GM23338 (cell line): ENCODE results near the gene IPCEF1. TPM values are rescaled to one million over a fixed set of nuclear protein-coding genes. Genes with fewer than 3 reads are reported as not detected.

Experiments
- ATAC-seq: fragments of 200-7000 bp; cut with Tn5 transposase; 3 replicates; pipeline ENCODE4 v1.9.1; 2020
- DNase-seq: peaks from one replicate; pipeline ENCODE4 v3.0.0-alpha.2; 2015; ENCODE audit warnings: low spot score
- H2AFZ ChIP-seq: fragments of 200-600 bp; sonication (generic); 2 replicates; pipeline ENCODE4 v1.8.0; 2016; ENCODE audit warnings: antibody characterized with exemption, mild to moderate bottlenecking, moderate library complexity
- H3F3A ChIP-seq: fragments of 200-600 bp; sonication (generic); replicated peaks from 2 replicates; pipeline ENCODE4 v1.8.0; 2017; ENCODE audit warnings: antibody characterized with exemption, mixed run types, low read depth
- H3K27ac ChIP-seq: fragments of 200-600 bp; sonication (generic); 2 replicates; pipeline ENCODE4 v1.6.1; 2016; ENCODE audit warnings: low read depth
- H3K27me3 ChIP-seq: fragments of 200-600 bp; sonication (generic); 2 replicates; pipeline ENCODE4 v1.8.0; 2016; ENCODE audit warnings: mild to moderate bottlenecking, mixed run types, moderate library complexity; ENCODE audit not compliant: insufficient read depth
- H3K36me3 ChIP-seq: fragments of 200-600 bp; sonication (generic); 2 replicates; pipeline ENCODE4 v1.8.0; 2016; ENCODE audit warnings: mild to moderate bottlenecking; ENCODE audit not compliant: insufficient read depth
- H3K4me1 ChIP-seq: fragments of 200-600 bp; sonication (generic); 2 replicates; pipeline ENCODE4 v1.8.0; 2016; ENCODE audit warnings: mild to moderate bottlenecking, moderate library complexity; ENCODE audit not compliant: insufficient read depth
- H3K4me2 ChIP-seq: fragments of 200-600 bp; sonication (generic); 2 replicates; pipeline ENCODE4 v1.7.1; 2017; ENCODE audit warnings: mixed run types
- H3K4me3 ChIP-seq: fragments of 200-600 bp; sonication (generic); 2 replicates; pipeline ENCODE4 v1.6.1; 2016; ENCODE audit warnings: mixed run types
- H3K79me2 ChIP-seq: fragments of 200-600 bp; sonication (generic); replicated peaks from 2 replicates; pipeline ENCODE4 v1.8.0; 2017; ENCODE audit warnings: mild to moderate bottlenecking; ENCODE audit not compliant: insufficient read depth
- H3K9me2 ChIP-seq: fragments of 200-600 bp; sonication (generic); 2 replicates; pipeline ENCODE4 v1.8.0; 2017; ENCODE audit not compliant: insufficient read depth
- H4K20me1 ChIP-seq: fragments of 200-600 bp; sonication (generic); replicated peaks from 2 replicates; pipeline ENCODE4 v1.8.0; 2017; ENCODE audit warnings: mild to moderate bottlenecking; ENCODE audit not compliant: insufficient read depth
- H3K27ac Mint-ChIP-seq: 2 replicates; pipeline ENCODE4 v1.8.0; 2020; ENCODE audit warnings: inconsistent platforms, mild to moderate bottlenecking, moderate library complexity, mixed read lengths
- H3K27me3 Mint-ChIP-seq: 3 replicates; pipeline ENCODE4 v1.8.0; 2022; ENCODE audit warnings: low read depth, mild to moderate bottlenecking, moderate library complexity, mixed read lengths, inconsistent platforms; ENCODE audit not compliant: insufficient read depth, poor library complexity
- H3K36me3 Mint-ChIP-seq: 3 replicates; pipeline ENCODE4 v1.8.0; 2021; ENCODE audit warnings: low read depth, mild to moderate bottlenecking, inconsistent platforms, moderate library complexity, mixed read lengths
- H3K4me1 Mint-ChIP-seq: 3 replicates; pipeline ENCODE4 v1.8.0; 2020; ENCODE audit warnings: mild to moderate bottlenecking, inconsistent platforms, mixed read lengths
- H3K4me3 Mint-ChIP-seq: 3 replicates; pipeline ENCODE4 v1.8.0; 2021; ENCODE audit warnings: moderate library complexity, mild to moderate bottlenecking, inconsistent platforms, mixed read lengths
- H3K9me3 Mint-ChIP-seq: 3 replicates; pipeline ENCODE4 v1.8.0; 2020; ENCODE audit warnings: moderate library complexity, mild to moderate bottlenecking, inconsistent platforms, mixed read lengths
- CREB1 ChIP-seq: fragments of 250-450 bp; sonication (Bioruptor Pico); IDR thresholded peaks from 2 replicates; pipeline ENCODE4 v1.5.0; 2020; ENCODE audit warnings: low read depth, mild to moderate bottlenecking, moderate library complexity
- CTCF ChIP-seq, 2 experiments: fragments of 200-600 bp in 1 of 2; sonication (generic) in 1 of 2; conservative IDR thresholded peaks; 2 replicates each; pipeline versions ENCODE4 v1.5.1 to v1.6.1; 2016 to 2017; ENCODE audit warnings: antibody characterized with exemption in 2 of 2, low read depth in 2 of 2, mild to moderate bottlenecking in 2 of 2, moderate library complexity in 1 of 2
- ETS1 ChIP-seq: IDR thresholded peaks from 2 replicates; pipeline ENCODE4 v1.6.1; 2016; ENCODE audit warnings: antibody characterized with exemption
- EZH2 ChIP-seq: fragments of 200-600 bp; sonication (generic); IDR thresholded peaks from one replicate; pipeline ENCODE4 v1.8.0; 2017; ENCODE audit warnings: antibody characterized with exemption, mild to moderate bottlenecking, low read depth; ENCODE audit not compliant: unreplicated experiment
- EZH2phosphoT487 ChIP-seq: fragments of 200-600 bp; sonication (generic); IDR thresholded peaks from one replicate; pipeline ENCODE4 v1.8.1; 2018; ENCODE audit warnings: antibody characterized with exemption; ENCODE audit not compliant: unreplicated experiment
- JUNB ChIP-seq: IDR thresholded peaks from one replicate; pipeline ENCODE4 v1.6.1; 2016; ENCODE audit warnings: antibody characterized with exemption; ENCODE audit not compliant: unreplicated experiment
- NANOG ChIP-seq: IDR thresholded peaks from 2 replicates; pipeline ENCODE4 v1.6.1; 2016; ENCODE audit warnings: antibody characterized with exemption, borderline replicate concordance
- ZNF114 ChIP-seq: fragments of 250-450 bp; sonication (Bioruptor Pico); IDR thresholded peaks from 2 replicates; pipeline ENCODE4 v1.5.0; 2020; ENCODE audit warnings: mild to moderate bottlenecking, moderate library complexity
- ZNF331 ChIP-seq: fragments of 250-450 bp; sonication (Bioruptor Pico); IDR thresholded peaks from 2 replicates; pipeline ENCODE4 v1.5.0; 2020; ENCODE audit warnings: low read depth, mild to moderate bottlenecking, moderate library complexity
- polyA plus RNA-seq: library from polyadenylated mRNA; unstranded; fragments of >200 nt; fragmentation: Nextera tagmentation; extraction: Ambion mirVana; gene quantifications from 2 replicates; pipeline ENCODE4 v1.2.1, GENCODE V29; 2016
- total RNA-seq: library from RNA; depleted of rRNA; stranded (reverse); fragments of >200 nt; shearing (Covaris generic); gene quantifications from 2 replicates; pipeline ENCODE4 v1.2.3, GENCODE V29; 2014
- TF ChIP-seq, protein P1 (sequence below): IDR thresholded peaks from one replicate; pipeline ENCODE4 v1.6.1; 2018; ENCODE audit warnings: antibody characterized with exemption; ENCODE audit not compliant: unreplicated experiment

IPCEF1 gene
- total and polyA plus RNA-seq, 2 experiments from 2014 or later, result 0.15 to 1.8 TPM

DNA sequence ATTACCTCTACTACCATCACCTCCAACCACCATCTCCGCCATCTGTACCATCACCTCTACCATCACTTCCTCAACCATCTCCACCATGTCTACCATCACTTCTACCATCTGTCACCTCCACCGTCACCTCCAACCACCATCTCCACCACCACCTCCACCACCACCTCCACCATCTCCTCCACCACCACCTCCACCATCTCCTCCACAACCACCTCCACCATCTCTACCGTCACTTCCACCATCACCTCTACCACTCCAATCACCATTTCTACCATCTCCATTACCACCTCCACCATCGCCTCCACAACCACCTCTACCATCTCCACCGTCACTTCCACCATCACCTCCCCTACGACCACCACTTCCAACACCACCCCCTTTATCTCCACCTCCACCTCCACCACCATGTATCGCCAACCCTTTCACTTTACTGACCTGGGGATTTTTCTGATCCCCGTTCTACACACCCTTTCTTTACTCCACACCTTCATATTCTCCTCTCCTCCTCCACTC is 2.3 kb downstream of the IPCEF1 start (continued):
- TF ChIP-seq, protein P1, sequence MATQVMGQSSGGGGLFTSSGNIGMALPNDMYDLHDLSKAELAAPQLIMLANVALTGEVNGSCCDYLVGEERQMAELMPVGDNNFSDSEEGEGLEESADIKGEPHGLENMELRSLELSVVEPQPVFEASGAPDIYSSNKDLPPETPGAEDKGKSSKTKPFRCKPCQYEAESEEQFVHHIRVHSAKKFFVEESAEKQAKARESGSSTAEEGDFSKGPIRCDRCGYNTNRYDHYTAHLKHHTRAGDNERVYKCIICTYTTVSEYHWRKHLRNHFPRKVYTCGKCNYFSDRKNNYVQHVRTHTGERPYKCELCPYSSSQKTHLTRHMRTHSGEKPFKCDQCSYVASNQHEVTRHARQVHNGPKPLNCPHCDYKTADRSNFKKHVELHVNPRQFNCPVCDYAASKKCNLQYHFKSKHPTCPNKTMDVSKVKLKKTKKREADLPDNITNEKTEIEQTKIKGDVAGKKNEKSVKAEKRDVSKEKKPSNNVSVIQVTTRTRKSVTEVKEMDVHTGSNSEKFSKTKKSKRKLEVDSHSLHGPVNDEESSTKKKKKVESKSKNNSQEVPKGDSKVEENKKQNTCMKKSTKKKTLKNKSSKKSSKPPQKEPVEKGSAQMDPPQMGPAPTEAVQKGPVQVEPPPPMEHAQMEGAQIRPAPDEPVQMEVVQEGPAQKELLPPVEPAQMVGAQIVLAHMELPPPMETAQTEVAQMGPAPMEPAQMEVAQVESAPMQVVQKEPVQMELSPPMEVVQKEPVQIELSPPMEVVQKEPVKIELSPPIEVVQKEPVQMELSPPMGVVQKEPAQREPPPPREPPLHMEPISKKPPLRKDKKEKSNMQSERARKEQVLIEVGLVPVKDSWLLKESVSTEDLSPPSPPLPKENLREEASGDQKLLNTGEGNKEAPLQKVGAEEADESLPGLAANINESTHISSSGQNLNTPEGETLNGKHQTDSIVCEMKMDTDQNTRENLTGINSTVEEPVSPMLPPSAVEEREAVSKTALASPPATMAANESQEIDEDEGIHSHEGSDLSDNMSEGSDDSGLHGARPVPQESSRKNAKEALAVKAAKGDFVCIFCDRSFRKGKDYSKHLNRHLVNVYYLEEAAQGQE, result no peak

GRCh38 chr6:154353626-154354025 is 3.0 kb downstream of the IPCEF1 start:
- DNase-seq (no peak), ATAC-seq (no peak)
- H3K27me3 Mint-ChIP-seq, result no peaks in the 10 kb centered on the region
- H3K4me1 ChIP-seq, result no peaks in the 10 kb centered on the region
- no peaks in the 10 kb centered on the region for H3K4me1 Mint-ChIP-seq
- no peak overlapping the region for H3K4me2 ChIP-seq
- no peak overlapping the region for H2AFZ ChIP-seq
- H3K27ac ChIP-seq, result no peak overlapping the region
- H3K9me2 ChIP-seq, result no peaks in the 10 kb centered on the region
- no peaks in the 10 kb centered on the region for H3K27me3 ChIP-seq
- no peak overlapping the region for H3K4me3 Mint-ChIP-seq
- H3F3A ChIP-seq, result no peaks in the 10 kb centered on the region
- no peaks in the 10 kb centered on the region for H3K36me3 ChIP-seq
- no peak overlapping the region for H3K4me3 ChIP-seq
- no peaks in the 10 kb centered on the region for H3K36me3 Mint-ChIP-seq
- no peaks in the 10 kb centered on the region for H4K20me1 ChIP-seq
- H3K9me3 Mint-ChIP-seq, result no peaks in the 10 kb centered on the region; the same call in 2 of the 3 replicates
- H3K27ac Mint-ChIP-seq, result no peak overlapping the region
- no peaks in the 10 kb centered on the region for H3K79me2 ChIP-seq
- TF ChIP-seq ZNF114 (CRISPR knock-in tag) (no peak), CREB1 (no peak), CTCF (conservative IDR thresholded peaks at IDR 0.05; ENCODE audit: low read depth in 2 of 2) (no peak), ETS1 (no peak), ZNF331 (CRISPR knock-in tag) (no peak), JUNB (no peak), EZH2phosphoT487 (no peak), EZH2 (no peak), NANOG (no peak)
- TF ChIP-seq, protein P1, result no peak
